ENCODE measurements around the gene RERE. TPM values are rescaled to one million over a fixed set of nuclear protein-coding genes. Genes with fewer than 3 reads are reported as not detected.
A peak's percentile ranks its signal among the peaks of the same experiment; 100 is the strongest.

RERE gene
- total RNA-seq, 1 donor from 2014 or later = 1,626 TPM

DNA sequence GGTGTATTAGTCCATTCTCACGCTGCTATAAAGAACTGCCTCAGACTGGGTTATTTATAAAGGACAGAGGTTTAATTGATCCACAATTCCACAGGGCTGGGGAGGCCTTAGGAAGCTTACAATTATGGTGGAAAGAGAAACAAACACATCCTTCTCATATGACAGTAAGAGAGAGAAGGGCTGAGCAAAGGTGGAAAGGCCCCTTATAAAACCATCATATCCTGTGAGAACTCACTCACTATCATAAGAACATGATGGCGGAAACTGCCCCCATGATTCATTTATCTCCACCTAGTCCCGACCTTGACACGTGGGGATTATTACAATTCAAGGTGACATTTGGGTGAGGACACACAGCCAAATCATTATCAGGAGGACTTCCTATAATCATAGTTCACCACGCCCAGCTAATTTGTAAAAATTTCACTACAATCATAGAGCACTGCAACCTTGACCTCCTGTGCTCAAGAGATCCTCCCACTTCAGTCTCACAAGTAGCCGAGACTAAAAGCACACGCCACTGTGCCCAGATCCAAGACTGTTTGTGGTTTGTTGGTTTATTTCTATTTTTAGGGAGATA lies 164.9 kb downstream of the RERE start:
- no peak for FAIRE-seq
- DNase-seq (ENCODE audit: low spot score in 2 of 2) = no peak

DNA sequence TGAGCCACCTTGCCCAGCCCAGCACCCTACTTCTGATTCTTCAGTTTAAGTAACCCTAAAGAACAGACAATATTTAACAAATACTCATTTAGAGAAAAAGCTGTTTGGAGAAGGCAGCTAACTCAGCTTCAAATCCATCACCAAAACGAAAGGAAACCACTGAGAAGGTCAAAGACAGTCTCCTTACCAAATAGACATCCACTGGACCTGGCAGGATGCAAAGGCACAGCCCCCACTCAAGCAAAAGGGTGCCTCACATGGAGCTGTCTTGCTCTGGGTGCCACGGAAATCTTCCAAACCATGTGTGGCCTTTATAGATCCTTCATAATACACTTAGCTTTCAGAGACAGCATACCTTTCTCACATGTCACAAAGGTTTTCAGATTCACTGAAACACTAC lies 165.5 kb downstream of the RERE start:
- DNase-seq (ENCODE audit: low spot score in 2 of 2) = no peak
- FAIRE-seq = no peak

DNA sequence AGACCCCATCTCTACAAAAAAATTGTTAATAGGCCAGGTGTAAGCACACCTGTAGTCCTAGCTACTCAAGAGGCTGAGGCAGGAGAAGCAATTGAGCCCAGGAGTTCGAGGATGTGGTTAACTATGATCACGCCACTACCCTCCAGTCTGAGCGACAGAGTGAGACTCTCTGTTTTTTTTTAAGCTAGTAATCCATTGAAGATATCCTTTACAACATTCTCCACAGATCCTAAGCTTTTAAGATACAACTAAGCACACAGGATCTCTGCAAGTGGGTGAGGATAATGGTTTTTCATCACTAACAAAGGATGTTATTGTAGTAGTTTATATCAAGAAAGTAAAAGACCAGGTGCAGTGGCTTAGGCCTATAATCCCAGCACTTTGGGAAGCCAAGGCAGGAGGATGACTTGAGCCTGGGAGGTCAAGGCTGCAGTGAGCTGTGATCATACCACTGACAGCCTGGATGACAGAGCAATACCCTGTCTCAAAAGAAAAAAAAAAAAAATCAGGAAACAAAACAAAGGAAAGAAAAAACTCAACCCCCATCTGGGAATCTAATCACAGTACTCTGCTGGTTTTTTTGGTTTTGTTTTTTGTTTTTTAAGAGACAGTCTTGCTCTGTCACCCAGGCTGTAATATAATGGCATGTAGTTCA lies 166.1 kb downstream of the RERE start:
- DNase-seq (ENCODE audit: low spot score in 2 of 2) (no peak), FAIRE-seq (no peak)

DNA sequence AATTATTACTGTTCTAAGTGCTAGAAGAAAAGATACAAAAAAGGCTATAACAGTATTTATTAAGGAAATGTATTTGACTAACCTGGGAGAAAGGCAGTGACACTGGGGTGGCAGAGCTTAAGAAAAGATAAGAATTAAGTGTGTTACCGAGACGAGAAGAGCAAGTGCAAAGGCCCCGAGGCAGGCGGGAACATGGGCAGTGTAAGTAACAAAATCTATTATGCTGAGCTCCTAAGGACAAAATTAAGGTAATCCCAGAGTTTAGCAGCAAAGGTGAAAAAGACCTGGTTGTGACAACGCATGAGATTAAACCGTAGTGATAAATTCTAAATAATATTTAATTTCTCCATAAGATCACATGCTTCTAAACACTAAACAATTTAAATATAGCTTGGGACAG lies 167.6 kb downstream of the RERE start:
- FAIRE-seq (no peak), DNase-seq (ENCODE audit: low spot score in 2 of 2) (no peak)

DNA sequence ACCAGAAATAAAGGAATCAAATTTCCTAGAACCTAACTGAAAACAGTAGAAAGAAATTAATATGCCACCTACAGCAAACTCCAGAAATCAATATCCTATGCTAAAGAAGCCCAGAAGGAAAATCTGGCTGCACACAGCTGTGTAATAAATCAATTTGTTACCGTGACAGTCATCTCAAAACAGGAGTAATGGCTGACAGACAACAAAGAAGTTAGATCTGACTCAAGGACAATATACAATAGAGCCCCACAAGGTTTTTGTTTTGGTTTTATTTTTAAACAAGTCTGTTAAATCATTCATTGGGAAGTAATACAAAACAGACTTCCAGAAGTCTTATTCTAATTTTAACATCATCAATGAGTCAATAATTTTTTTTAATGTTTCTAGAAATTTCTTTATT lies 168.4 kb downstream of the RERE start:
- FAIRE-seq (no peak), DNase-seq (ENCODE audit: low spot score in 2 of 2) (no peak)

DNA sequence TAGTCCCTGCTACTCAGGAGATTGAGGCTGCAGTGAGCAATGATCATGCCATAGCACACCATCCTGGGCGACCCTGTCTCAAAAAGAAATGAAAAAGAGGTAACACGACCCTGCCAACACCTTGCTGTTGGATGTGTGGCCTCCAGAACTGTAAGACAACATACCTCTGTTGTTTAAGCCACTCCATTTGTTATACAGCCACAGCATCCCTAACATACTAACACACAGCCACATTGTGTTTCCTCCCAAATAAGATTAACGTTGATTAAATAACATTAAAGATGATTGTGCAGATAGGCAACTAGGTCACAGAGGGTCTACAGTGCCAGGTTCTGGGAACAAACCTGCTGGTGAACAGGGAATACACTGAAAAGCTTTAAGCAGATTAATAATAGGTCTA lies 170.4 kb downstream of the RERE start:
- DNase-seq (ENCODE audit: low spot score in 2 of 2) = no peak
- FAIRE-seq = no peak

DNA sequence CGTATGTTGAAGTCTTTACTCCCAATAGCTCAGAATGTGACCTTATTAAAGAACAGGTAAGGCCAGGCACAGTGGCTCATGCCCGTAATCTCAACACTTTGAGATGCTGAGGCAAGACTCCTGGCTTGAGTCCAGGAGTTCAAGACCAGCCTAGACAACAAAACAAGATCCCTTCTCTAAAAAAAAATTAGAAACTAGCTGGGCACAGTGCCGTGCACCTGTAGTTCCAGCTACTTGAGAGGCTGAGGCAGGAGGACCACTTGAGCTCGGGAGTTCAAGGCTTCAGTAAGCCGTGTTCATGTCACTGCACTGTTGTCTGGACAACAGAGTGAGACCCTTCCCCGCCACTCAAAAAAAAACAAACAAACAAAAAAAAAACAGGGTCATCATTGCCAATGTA lies 171.3 kb downstream of the RERE start:
- FAIRE-seq = no peak
- no peak for DNase-seq (ENCODE audit: low spot score in 2 of 2)

DNA sequence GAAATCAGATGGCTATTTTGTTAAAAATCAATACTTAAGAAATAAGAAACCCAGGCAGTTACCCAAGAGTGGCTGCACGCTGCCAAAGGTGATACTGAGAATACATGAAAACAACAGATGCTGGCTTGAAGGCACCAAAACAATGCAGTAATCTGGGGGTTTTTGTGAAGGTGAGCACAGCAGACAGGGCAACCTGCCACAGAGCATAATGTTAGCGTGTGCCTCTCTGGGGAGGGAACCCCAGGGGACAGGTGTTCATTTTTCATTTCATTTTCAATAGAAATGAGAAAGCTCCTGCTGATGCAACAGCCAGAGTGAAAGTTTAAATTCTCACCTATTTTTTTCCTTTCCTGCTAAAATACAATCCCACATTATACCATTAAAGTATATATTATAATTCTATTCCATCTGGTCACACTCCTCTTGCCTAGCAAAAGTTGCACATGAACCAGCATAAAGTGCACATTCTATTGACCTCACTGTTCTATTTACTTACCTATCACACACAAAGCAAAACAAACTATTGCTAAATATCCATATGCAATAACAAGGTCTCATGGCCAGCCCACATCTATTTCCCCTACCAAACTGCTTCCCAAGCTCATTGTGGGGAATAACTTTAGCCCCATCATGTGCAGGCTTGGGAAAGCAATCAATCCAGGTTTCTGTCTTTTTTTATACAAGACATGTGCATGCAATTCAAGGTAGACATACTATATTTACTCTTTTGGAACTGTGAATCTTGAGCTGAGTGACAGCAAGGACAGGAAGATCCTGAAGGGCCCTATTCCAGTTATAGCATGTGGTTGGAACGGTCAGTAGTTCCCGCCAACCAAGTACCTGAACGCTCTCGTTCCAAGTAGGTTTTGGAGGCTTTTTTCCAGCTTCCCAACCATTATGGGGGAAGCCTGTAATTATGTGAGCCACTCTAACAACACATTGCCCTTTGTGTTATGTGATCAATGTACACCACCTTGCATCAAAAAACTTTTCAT lies 173.6 kb downstream of the RERE start:
- no peak for FAIRE-seq
- DNase-seq (ENCODE audit: low spot score in 2 of 2) = no peak

DNA sequence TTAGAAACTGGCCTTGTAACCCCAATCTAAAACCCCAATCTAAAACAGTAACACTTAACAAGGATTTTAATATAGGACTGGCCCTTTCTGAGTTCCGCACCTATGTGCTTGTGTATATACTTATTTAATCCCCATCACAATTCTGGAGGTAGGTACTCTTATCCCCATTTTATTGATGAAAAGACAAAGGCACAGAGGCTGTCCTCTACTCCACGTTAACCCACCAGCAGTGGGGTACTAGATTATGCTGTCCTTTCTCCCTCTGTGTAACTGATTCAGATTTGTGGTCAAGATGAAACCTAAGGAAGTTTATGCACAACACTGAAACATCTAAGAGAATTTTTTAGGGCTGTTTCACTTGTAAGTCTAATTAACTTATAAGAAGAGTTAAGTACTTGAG lies 175.3 kb downstream of the RERE start:
- no peak for DNase-seq (ENCODE audit: low spot score in 2 of 2)
- no peak for FAIRE-seq

DNA sequence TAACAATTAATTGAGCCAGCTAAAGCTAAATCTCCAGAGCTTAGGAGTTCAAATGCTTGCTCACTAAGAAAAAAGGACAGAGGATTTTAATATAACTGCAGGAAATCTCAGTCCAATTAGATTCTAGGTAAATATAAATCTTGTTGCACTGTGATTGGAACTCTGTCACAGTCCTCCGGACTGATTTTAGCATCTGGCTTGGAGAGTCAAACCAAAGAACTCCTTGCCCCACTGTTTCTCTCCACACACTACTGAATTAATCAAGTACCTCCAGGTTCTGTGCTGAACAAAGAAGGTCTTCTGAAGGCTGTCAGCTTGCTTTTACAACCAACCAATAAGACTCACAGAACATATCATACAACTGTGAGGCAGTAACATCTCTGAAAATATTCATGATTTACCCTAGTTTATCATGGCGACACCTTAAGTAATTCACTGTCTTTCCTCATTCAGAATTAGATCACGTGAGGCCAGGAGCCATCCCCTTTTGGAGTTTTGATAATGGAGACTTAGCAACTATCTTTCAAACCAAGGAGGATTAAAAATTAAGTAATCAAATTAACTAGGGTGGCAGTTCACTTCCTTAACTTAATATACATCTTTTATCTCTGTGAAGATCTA lies 176.0 kb downstream of the RERE start:
- DNase-seq (ENCODE audit: low spot score in 2 of 2) (no peak), FAIRE-seq (no peak)

DNA sequence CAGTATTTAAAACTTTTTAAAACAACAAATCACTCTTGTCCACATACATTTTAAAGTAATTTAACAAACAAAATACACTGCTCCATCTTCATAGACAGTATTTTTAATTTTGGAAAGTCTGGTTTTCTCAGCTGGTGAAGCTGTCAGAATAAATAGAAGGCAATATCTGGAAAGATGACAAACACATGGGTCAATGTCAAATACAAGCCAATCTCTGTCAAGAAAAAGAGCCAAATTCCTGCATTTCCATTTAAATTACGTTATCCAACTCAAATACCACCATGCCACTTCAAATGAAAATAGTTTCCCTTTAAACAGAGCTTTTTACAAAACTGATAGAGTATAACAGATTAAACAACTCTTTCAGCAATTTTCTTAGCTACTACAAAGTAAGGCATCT lies 176.5 kb downstream of the RERE start:
- FAIRE-seq (no peak), DNase-seq (ENCODE audit: low spot score in 2 of 2) (no peak)

DNA sequence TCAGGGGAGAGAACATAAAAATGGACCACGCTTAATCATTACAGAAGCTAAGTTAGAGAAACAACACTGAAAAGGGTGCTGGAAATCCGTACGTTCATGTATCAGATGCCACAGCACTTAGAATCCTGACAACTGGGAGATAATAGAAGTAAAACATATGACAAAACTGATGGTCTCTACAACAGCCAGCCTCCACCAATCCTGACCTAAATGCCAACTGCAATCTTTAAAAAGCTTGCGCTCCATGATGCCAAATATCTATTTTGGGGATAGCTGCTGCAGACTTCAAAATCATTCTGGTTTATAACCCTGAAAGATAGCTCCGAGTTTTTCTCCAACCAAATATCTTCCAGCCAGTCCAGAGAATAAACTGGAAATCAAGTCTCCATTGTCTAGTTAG lies 178.3 kb downstream of the RERE start:
- no peak for FAIRE-seq
- no peak for DNase-seq (ENCODE audit: low spot score in 2 of 2)

DNA sequence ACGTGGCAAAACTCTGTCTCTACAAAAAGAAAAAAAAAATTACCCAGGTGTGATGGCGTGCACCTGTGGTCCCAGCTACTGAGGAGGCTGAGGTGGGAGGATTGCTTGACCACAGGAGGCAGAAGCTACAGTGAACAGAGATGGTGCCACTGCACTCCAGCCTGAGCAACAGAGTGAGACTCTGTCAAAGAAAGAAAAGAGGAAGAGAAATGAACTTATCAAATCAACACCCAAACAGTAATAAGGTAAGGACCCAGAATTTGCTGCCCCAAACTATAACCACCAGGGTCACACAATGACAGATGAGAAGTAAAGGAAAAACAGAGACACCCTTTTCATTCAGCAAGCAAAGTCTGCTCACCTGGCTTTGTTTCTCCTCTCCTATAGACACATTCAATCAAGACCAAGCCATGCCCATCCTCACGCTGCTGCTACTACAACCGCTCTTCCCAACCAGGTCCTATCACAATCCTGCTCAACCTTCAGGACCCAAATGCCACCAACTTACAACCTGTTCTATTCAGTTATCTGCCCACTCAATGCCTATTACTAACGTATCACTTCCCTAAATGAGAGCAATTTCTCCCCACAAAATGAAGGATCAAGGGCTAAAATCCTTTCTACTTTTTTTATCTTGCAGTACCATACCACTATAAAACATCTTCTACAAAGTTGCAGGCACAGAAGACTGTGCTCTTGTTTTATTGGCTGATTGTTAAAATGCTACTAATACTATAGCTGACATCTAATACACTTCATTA lies 183.5 kb downstream of the RERE start:
- DNase-seq (ENCODE audit: low spot score in 2 of 2) (no peak), FAIRE-seq (no peak)

DNA sequence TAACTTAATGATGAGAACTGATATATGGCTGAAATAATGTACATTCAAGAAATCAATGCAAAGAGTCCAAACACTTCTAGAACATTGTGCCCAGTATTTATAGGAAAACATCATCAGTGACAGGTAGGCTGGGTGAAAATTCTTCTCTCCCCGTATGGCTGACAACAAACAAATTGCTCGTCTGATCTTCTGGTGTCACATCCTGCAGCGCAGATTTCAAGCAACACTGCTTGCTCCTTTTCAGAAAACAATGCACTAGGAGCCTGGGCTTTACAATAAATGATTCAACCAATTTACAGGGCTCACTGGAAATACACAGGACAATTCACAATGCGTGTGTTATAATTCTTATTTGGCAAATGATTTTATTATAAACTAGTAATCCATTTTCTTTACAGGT lies 185.3 kb downstream of the RERE start:
- DNase-seq (ENCODE audit: low spot score in 2 of 2) = no peak
- no peak for FAIRE-seq

DNA sequence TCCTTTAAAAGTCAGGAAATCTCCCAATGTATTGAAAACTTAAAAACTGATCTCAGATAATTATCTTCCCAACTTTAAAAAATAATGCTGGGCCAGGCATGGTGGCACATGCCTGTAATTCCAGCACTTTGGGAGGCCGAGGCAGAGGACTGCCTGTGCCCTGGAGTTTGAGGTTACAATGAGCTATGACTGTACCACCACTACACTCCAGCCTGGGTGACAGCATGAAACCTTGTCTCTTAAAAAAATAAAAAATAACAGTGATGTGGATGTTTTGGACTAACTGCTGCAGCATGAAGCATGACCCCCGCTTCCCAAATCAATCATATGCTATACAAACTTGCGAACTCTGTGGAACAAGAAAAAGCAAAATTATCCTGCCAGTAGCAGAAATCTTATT lies 186.3 kb downstream of the RERE start:
- FAIRE-seq (no peak), DNase-seq (ENCODE audit: low spot score in 2 of 2) (no peak)

DNA sequence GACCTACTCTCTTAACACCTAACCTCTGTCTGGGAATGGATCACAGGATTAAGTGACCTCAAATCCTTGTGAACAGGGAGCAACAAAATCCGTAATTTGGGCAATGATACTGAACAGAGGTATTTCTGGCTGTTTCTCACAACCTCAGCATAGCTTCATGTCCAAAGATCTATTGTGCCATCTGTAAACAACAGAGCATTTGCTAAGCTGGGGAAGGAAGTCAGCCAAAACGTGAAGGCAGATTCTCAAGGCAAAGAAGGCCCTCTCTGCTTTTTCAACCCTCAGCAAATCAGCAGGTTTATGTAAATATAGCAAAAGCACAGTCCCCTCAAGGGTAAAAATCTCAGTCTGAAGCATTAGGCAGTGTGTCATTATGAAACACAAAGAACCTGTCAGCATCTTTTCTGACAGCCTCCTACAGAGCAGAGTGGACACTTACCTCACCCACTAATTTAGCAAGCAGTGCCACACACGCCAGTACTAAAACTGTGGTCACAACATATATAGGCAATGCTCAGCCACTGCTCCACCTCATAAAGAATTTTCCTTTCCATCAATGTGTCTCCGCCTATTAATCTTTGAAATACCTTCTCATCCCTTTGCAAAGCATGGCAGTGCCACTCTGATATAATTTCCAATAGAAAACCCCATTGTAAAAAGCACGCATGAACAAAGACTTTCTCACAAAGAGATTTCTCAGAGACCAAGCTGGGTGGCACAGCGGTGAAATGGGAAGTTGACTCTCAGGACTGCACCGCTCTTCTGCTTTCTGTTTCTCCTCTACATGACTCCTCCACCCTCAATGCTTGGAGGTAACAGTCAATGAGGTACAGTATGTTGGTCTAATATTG lies 188.0 kb downstream of the RERE start:
- FAIRE-seq = no peak
- peak; percentile 2 to 22 for DNase-seq (ENCODE audit: low spot score in 2 of 2)

DNA sequence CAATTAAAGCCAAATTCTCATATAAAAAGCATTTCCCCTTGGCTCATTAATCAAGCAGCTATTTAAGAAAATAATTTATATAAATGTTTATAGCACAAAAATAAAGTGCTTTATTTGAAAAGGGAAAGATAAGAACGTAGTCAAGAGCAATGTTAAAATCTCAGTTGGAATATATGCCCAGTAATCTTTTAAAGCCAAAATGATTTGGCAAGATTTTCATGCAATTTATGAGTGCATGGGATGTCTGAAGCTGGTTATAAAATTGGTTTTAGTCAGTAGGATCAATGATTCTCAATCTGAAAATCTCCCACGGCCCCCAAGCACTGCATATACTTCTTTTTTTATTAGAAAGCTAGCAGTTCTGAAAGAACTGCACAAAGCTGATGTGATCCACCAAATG lies 188.8 kb downstream of the RERE start:
- FAIRE-seq (no peak), DNase-seq (ENCODE audit: low spot score in 2 of 2) (no peak)

DNA sequence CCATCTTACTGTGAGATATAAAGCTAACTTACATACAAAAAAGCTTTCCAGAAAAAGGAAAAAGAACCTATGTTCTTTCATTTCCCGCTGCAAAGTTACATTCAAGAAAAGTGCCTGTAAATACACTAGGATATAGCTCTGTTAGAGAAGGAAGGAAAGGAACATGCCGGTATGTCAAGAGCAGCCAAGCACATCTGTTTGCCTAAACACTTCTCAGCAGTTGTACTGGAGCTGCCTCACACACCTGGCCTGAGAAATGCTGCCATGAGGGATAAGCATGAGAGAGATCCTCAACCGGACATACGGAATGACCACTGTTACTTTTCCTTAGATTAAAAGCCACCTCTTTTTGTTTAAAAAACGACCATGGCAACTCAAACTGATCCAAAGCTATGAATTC lies 189.7 kb downstream of the RERE start:
- DNase-seq (ENCODE audit: low spot score in 2 of 2) = no peak

More for the DNA sequence above, 189.7 kb downstream of the RERE start:
- no peak for FAIRE-seq
